Inflammatory macrophage treated with lipopolysaccharide for 4 hours (primary cell): ENCODE data around the gene GAPVD1.
"Not testable (repeated sequence)": the region's sequence is repeated elsewhere in the genome, so short reads cannot be mapped to it uniquely, and the experiment has no call there.

Experiments
- DNase-seq: peaks from one replicate; pipeline ENCODE4 v3.0.0-alpha.2; 2020

The GAPVD1 gene

GRCh38 chr9:125261501-125262293 lies at the start of gene GAPVD1:
Gene GAPVD1 (plus strand): TSS chr9:125261826. CDS start chr9:125298922, 37,096 bp downstream.
- peak; percentile 96 for DNase-seq

- no peak for DNase-seq
Measured at GRCh38 chr9:125214186-125214585, 47.4 kb upstream of the GAPVD1 start.

DNA sequence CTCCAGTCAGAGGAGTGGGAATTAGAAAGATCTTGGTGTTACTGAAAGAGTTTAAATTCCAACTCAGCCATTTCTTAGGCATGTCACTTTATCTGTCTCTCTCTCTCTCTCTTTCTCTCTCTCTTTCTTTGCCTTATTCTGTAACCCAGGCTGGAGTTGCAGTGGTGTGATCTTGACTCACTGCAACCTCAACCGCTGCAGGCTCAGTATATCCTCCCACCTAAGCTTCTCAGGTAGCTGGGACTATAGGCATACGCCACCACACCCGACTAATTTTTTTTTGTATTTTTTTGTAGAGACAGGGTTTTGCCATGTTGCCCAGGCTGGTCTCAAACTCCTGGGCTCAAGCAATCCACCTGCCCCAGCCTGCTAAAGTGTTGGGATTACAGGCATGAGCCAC lies 43.0 kb upstream of the GAPVD1 start:
- no peak for DNase-seq

DNA sequence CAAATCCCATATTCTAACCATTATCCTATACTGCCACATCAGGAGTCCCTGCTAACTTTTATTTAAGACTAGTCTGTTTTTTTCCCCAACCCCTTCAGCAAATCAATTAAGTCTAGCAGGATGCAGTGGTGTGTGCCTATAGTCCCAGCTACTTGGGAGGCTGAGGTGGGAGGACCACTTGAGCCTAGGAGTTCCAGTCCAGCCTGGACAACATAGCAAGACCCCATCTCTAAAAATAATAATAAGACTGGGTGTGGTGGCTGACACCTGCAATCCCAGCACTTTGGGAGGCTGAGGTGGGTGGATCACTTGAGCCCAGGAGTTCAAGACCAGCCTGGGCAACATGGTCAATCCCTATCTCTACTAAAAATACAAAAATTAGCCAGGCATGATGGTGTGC lies 36.8 kb upstream of the GAPVD1 start:
- DNase-seq = not testable (repeated sequence)

DNA sequence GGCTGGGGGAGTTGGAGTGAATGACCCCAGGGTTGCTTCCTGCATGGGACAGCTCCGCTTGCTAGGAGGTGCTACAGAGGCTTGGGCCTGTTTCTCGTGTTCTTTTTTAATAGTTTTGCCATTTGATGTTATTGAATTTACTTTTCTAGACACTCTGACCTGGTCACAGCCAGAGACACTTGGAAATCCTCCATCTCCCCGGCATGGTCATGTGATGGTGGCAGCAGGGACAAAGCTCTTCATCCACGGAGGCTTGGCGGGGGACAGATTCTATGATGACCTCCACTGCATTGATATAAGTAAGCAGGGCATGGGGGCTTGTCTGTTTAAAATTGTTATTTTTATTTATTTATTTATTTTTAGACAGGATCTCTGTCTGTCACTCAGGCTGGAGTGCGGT lies 33.9 kb upstream of the GAPVD1 start:
- no peak for DNase-seq

DNA sequence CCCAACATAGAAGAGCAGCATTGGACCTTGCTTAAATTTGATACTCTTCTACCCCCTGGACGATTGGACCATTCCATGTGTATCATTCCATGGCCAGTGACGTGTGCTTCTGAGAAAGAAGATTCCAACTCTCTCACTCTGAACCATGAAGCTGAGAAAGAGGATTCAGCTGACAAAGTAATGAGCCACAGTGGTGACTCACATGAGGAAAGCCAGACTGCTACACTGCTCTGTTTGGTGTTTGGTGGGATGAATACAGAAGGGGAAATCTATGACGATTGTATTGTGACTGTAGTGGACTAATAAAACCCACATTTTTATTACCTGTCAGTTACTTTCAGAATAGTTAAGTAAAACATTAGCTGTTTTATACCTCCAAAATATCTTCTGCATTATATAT lies 27.9 kb upstream of the GAPVD1 start:
- peak; percentile 27 for DNase-seq

- DNase-seq = not testable (repeated sequence)
Measured at GRCh38 chr9:125234099-125234498, 27.5 kb upstream of the GAPVD1 start.

DNA sequence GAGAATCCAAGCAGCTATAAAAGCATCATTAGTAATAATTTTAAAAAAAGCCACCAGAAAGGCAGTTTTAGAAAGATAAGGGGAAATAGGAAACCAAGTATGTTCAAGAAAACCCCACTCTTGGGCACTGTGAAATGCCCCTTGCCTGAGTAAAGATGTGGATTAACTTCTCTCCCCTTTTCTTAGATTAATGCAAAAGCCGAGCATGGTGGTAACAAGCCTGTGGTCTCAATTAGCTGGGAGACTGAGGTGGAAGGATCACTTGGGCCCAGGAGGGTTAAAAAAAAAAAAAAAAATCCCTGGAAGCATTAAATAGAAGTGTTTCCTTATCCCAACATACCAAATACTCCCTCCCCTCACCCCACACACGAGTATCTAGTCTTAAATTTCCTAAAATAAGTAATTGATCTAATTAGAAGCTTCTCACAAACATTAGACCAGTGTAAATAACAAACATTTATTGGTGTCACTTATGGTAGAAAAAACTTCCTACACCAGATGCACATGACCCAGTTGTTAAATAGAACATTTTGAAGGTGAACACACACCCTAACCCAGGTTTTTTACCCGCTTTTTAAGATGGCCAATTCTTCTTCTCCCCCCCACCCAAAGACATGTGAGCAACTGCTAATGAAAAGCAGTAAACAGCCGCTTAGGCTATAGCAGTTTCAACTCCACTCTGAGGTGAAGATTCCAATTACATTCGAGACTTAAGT lies 25.7 kb upstream of the GAPVD1 start:
- no peak for DNase-seq

GRCh38 chr9:125236520-125237159 lies 25.0 kb upstream of the GAPVD1 start:
- not testable (repeated sequence) for DNase-seq

- no peak for DNase-seq
Measured at GRCh38 chr9:125238127-125238914, 23.3 kb upstream of the GAPVD1 start.

- DNase-seq = no peak
Measured at GRCh38 chr9:125238915-125239446, 22.6 kb upstream of the GAPVD1 start.

- no peak for DNase-seq
Measured at GRCh38 chr9:125239631-125240597, 21.7 kb upstream of the GAPVD1 start.

DNA sequence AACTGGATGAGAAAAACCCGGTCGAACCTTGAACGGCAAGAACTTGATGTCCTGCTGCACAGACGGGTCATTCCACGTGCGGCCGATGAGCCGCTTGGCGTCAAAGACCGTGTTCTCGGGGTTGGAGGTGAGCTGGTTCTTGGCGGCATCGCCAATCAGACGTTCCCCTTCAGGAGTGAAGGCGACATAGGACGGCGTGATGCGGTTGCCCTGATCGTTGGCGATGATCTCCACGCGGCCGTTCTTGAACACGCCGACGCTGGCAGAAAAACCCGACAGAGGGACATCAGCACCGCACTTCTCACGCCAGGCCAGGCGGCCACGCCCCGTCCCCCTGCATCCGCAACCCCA lies 21.0 kb upstream of the GAPVD1 start:
- peak; percentile 45 for DNase-seq

DNA sequence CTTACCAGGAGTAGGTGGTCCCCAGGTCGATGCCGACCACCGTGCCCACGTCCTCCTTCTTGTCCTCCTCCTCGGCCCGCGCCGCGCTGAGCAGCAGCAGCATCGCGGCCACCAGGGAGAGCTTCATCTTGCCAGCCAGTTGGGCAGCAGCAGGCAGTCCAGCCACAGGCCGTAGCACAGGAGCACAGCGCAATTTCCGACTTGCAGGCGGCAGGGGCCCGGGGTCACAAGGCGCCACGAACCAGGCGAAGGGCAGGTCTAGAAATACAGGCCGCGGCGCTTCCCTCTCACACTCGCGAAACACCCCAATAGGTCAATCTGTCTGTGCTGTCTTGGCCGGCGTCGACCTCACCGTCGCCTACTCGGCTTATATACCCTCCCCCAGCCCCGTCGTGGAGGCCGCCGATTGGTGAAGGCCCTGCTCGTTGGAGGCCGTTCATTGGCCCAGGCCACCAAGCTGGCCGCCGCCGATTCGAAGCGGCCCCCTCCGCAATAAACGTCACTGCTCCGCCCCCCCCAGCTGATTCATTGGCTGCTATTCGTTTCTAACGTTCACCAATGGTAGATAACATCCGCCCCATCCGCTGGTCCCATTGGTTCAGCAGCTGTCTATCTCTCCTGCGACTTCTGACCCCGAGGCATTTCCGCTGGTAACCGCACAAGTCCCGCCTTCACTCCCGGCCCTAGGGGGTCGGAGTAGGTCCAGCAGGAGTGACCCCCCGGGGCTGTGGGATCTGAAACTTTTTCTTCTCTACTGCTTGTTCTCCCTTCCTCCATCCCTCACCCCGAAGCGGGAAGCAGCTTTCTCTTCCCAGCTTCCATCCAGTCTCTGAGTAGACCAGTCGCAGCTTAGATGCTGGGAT lies 20.4 kb upstream of the GAPVD1 start, which contains the start of gene HSPA5:
TSS of gene HSPA5 (minus strand) at position 344 of the 863 bp plus-strand sequence. CDS start at position 127, 217 bp downstream.
- DNase-seq = peak; percentile 100

- DNase-seq = peak; percentile 56
Measured at GRCh38 chr9:125241863-125242739, 19.5 kb upstream of the GAPVD1 start.

DNA sequence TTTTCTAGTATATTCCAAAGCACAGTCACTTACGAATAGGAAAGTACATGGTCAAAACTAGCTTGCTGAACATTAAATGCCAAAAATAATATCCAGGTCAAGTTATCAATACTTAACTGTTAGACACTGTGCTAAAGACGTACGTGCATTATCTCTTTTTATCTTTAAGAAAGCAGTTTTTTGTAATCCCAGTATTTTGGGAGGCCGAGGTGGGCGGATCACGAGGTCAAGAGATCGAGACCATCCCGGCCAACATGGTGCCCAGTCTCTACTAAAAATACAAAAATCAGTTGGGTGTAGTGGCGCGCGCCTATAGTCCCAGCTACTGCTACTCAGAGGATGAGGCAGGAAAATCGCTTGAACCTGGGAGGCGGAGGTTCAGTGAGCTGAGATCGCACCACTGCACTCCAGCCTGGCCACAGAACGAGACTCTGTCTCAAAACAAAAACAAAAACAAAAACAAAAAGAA lies 17.8 kb upstream of the GAPVD1 start:
- no peak for DNase-seq

DNA sequence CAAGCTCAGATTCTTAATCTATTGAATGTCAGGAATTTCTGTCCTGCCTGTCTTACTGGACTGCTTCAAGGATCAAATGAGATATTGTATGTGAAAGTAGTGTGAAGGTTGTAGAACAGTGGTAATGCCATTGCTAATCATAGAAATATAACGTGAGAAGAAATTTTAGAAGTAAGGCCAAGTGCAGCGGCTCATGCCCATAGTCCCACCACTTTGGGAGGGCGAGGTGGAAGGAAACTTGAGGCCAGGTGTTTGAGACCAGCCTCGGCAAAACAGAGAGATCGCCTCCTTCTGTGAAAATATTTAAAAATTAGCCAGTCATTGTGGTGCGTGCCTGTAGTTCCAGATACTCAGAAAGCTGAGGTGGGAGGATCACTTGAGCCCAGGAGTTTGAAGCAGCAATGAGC lies 15.4 kb upstream of the GAPVD1 start:
- no peak for DNase-seq

GRCh38 chr9:125254231-125254630 lies 7.4 kb upstream of the GAPVD1 start:
- no peak for DNase-seq

- DNase-seq = no peak
Measured at GRCh38 chr9:125255781-125256391, 5.7 kb upstream of the GAPVD1 start.
